Islet precursor cell (in vitro differentiated cells): ENCODE results near the gene CAMK2D.
"Not testable (repeated sequence)": the region's sequence is repeated elsewhere in the genome, so short reads cannot be mapped to it uniquely, and the experiment has no call there.

ENCODE experiments used
- DNase-seq: peaks from one replicate; pipeline ENCODE4 v3.0.0-alpha.2; 2018

Gene CAMK2D

DNA sequence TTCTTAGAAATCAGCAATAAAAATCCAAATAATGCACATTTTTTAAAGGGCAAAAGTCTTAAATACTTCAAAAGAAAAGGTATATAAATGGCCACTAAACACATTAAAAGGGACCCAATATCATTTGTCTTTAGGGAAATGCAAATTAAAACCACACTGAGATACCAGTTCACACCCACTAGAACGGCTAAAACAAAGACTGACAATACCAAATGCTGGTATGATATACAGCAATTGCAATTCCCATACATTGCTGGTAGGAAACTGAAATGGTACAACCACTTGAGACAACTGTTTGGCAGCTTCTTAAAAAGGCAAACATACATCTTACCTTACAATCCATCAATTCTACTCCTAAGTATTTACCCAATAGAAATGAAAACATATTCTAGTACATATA, 33.7 kb downstream of the CAMK2D start:
- no peak for DNase-seq

DNA sequence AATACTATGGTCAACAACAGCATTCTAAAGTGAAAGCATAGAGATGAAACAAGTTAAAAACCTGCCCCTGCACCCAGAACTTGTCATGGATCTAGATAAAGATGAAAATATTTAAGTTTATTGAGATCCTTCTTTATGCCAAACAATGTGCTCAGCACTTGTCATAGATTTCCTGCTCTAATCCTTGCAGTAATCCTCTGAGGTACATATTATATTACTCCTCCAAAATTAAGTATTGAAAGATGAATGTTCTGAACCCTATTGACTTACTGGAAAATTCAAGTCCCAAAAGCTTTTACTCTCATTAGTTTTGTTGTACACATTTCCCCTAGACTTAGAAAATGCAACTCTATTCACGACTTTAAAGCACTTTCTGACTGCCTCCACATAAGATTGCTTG, 35.6 kb downstream of the CAMK2D start:
- no peak for DNase-seq

DNA sequence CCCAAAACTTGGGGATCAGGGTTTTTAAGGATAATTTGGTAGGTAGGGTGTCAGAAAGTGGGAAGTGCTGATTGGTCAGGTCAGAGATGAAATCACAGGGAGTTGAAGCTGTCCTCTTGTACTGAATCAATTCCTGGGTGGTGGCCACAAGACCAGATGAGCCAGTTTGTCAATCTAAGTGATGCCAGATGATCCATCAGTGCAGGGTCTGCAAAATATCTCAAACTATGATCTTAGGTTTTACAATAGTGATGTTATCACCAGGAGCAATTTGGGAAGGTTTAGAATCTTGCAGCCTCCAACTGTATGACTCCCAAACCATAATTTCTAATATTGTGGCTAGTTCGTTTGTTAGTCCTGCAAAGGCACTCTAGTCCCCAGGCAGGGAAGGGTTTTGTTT, 43.3 kb downstream of the CAMK2D start:
- DNase-seq: peak; percentile 54

DNA sequence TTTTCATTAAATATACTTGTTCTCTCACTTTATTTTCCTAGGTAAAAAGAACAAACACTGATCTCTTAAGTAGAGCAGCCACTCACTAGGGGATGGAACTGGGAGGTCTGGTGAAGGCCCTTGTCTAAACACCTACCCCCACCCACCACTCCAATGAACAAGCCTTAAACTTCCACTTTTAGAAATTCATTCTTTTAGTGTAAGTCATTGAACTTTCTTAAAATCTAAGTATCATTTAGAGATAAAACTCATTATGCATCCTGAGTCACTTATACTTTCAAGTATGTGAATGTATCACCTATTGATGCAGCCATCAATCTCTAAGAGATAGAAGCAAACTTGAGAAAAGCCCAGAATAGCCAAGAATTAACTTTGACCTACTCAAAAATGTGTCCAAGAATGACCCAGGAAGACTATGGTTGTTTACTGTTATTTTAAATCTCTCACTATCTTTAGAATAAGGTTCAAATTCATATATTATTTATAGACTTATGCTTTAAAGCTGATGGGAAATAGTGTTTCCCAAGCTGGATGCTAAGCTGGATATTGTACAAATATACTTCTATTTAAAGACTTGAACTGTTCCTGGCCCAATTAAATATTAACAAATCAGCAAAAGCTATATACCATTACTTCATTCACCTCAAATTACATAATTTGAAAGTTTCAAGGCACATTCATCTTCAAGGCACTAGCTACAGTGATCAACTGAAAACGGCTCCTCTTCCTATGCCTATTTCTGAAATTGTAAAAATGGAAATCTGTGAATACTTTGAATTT, 49.5 kb downstream of the CAMK2D start:
- no peak for DNase-seq

- DNase-seq: no peak
These were observed 53.3 kb downstream of the CAMK2D start for GRCh38 chr4:113708250-113708649.

DNA sequence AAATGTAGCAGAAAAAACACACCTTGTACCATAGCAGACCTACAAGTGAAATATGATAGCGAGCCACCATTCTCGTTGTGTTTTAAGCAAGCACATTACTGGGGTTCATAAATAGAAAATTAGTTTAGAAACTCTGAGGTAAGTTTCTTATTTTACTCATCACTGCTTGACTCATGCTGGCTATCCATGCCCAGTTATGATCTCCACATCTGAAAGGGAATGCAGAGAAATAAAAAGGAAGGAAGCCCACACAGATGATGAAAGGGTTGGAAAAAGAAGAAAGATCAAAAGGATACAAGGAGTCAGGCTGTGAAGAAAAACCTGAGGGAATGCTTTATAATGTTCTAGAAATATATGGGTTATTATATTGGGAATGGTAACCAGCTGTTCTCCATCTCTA, 54.5 kb downstream of the CAMK2D start:
- DNase-seq: no peak

DNA sequence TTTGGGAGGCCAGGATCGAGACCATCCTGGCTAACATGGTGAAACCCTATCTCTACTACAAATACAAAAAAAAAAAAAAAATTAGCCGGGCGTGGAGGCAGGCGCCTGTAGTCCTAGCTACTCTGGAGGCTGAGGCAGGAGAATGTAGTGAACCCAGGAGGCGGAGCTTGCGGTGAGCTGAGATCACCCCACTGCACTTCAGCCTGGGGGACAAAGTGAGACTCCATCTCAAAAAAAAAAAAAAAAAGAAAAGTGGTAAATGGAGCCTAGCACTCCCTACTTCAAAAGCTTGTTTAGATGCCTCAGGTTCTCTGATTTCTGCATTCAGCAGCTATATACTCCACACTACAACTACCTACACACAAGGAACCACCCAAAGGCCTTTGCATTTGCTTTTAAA, 56.4 kb downstream of the CAMK2D start:
- not testable (repeated sequence) for DNase-seq

- DNase-seq: not testable (repeated sequence)
These were observed 58.9 kb downstream of the CAMK2D start for GRCh38 chr4:113702596-113702995.

- no peak for DNase-seq
These were observed 60.4 kb downstream of the CAMK2D start for GRCh38 chr4:113701169-113701568.

GRCh38 chr4:113700602-113701150, 60.9 kb downstream of the CAMK2D start:
- no peak for DNase-seq

DNA sequence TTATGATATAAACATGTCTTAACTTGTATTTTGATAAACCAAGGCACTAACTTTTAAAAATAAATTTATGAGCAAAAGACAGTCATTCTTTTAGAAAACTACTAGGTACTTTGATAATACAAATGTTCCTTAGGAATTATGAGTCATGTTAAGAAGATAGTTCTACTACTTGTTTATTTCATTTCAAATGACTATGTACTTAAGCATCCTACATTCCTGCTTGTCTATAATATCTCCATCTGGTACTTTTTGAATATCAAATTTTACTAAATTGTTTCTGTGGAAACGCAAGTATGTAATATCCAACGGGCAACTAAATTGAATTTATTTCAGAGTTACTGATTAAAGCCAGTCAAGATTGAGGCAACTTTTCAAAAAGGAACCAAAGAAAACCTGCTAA, 61.8 kb downstream of the CAMK2D start:
- DNase-seq: no peak

DNA sequence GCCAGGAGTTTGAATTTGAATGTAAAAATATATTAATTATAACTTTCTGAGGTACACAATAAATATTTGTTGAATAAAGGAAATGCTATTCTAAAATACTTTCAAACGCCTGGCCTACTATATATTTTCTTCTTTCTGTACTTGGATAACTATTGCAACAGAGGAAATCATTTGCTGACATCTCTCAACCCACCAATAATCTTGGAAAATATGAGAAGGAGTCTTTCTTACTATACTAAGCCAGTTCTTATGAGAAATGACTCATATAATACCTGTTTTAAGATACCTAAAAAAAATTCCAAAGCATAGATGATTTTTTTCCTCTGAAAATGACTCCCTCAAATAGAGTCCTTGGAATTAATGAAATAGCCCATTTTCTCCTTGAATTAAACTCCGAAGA, 64.1 kb downstream of the CAMK2D start:
- DNase-seq: no peak

GRCh38 chr4:113695328-113696169, 66.0 kb downstream of the CAMK2D start:
- DNase-seq: no peak

GRCh38 chr4:113694008-113694407, 67.5 kb downstream of the CAMK2D start:
- DNase-seq: no peak

DNA sequence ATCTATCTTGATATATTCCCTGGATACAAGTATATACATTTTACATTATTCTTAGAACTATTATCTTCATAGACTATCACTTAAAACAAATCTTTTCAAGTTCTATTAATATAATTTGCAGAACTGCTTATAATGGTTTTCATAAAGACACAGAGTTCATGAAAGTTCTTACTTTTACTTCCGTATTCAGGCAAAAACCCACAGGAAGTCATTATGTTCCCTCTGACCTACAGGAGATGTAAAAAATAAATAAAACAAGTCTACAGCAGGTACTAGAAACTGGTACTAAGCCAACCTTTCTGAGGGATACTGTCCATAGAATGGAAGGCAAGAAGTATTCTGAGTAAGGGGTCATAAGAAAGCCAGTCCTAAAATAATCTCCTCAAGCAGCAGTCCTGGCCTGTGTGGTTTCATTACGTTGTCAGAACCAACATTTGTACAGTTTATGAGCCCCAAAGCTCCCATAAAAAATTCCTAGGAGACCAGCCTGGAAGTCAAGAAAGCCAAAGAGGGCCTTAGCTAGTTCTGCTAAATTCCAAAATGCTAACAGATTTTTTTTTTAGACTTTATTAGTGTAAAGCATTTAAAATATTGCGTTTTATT, 68.6 kb downstream of the CAMK2D start:
- DNase-seq: no peak

- DNase-seq: no peak
These were observed 69.9 kb downstream of the CAMK2D start for GRCh38 chr4:113691676-113692075.

GRCh38 chr4:113689394-113689793, 72.1 kb downstream of the CAMK2D start:
- DNase-seq: no peak

DNA sequence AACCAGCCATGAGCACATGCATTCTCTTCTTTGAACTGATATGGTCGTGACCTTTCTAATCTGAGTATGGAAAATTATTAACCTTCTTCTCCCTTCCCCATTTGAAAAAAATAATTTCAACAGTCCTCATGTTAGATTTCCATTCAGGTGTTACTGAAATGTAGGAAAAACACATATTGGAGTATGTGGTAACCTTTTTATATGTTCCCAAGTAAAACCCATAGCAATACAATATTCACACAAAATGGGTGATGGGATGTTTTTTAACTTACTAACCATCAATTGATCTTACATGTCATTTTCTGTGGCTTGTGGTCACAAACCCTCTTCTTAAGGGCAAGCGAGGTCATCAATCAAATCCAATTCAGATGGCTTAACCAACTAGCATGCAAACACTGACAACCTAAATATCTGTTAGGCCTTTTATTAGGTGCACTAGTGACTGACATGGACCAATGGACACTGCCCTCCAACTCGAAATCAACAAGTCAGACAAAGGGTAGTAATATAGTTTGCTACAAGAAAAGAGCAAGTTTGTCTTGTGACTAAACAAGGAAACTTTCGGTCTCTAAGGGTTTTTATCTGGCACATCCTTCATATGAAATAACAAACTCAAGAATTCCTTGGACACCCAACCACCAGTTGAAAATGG, 74.3 kb downstream of the CAMK2D start:
- DNase-seq: no peak

GRCh38 chr4:113685157-113685556, 76.4 kb downstream of the CAMK2D start:
- not testable (repeated sequence) for DNase-seq

DNA sequence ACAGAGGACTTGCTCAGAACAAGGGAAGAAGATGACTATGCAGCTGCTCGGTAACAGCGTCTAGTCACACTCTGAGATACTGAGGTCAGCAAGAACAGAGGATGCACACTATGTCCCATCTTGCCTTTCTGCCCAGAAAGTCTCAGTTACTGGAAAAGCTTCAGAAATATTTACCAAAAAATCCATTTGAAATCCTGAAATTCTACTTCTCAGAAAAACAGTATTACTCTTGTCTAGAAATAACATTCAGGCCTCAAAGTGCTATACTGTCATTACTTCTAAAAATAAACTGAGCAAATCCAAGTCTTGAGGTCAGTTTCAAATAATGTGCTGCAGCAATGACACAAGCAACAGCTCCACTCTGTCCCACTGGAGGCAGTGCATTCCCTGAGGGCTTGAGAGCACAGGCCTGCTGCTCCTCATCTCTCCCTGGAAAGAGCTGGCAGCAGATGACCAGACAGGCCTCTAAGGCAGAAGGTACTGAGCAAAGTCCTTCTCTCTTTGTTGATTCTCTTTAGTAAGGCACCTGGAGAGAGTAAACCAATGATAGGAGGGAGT, 76.9 kb downstream of the CAMK2D start:
- peak; percentile 89 for DNase-seq

DNA sequence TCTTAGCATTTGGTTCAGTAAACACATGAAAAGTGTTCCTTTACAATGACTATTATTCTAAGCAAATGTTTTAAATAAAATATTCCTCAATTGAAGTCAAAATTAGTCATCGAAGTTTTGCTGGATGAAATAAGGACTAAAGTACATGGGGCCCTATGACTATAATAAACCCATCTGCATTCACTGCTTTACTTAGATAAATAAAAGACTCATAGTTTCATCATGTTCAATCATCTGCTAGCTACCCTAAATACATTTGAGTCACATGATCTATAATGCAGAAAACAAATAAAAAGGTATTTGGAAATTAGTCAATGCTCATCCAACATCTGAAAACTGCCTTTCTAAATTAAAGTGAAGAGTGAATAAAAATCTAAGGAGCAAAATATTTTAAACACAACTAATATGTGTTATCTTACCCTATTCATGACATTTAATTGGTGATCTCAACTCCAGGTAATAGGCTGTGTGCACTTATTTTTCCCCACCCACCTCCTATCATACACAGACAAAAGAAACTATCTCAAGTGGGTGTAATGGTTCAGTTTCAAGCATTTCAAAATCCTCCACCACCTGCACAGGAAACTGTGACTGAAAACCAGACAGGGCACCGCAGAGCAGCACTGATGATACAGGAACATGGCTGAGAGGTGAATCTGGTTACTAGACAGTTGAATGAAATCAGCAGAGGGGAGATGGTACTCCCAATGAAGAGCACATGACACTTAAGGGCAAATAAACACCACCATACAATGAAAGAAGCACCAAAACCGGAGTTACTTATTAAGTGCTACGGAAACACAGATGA, 78.6 kb downstream of the CAMK2D start:
- DNase-seq: no peak

GRCh38 chr4:113678641-113679040, 82.9 kb downstream of the CAMK2D start:
- no peak for DNase-seq
